Astrocyte (in vitro differentiated cells and primary cell): ENCODE data around the gene PRR16. TPM values are rescaled to one million over a fixed set of nuclear protein-coding genes. Genes with fewer than 3 reads are reported as not detected.

Source experiments
- DNase-seq: peaks from one replicate; pipeline ENCODE4 v3.0.0-alpha.2; 2010; ENCODE audit warnings: low read depth
- FAIRE-seq: peaks from 2 replicates; lab custom pipeline; 2011; peaks lifted over from hg19 to GRCh38; lab: Jason Lieb, UNC
- H2AFZ ChIP-seq: 2 replicates; pipeline ENCODE4 v1.6.0; 2012; ENCODE audit warnings: low read depth, low read length, inconsistent platforms
- H3K27ac ChIP-seq: 2 replicates; pipeline ENCODE4 v1.5.1; 2011; ENCODE audit warnings: low read depth, low read length, inconsistent platforms
- H3K27me3 ChIP-seq: 2 replicates; pipeline ENCODE4 v1.6.0; 2011; ENCODE audit warnings: low read length, inconsistent platforms; ENCODE audit not compliant: insufficient read depth
- H3K36me3 ChIP-seq: 2 replicates; pipeline ENCODE4 v1.5.1; 2011; ENCODE audit warnings: low read length, inconsistent platforms; ENCODE audit not compliant: insufficient read depth
- H3K4me1 ChIP-seq: 2 replicates; pipeline ENCODE4 v1.5.1; 2011; ENCODE audit warnings: low read length, inconsistent platforms; ENCODE audit not compliant: insufficient read depth
- H3K4me2 ChIP-seq: 2 replicates; pipeline ENCODE4 v1.6.0; 2012; ENCODE audit warnings: low read length, inconsistent platforms
- H3K4me3 ChIP-seq: 2 replicates; pipeline ENCODE4 v1.5.1; 2011; ENCODE audit warnings: low read depth, mild to moderate bottlenecking, low read length, inconsistent platforms; ENCODE audit not compliant: insufficient read depth
- H3K79me2 ChIP-seq: 2 replicates; pipeline ENCODE4 v1.6.0; 2012; ENCODE audit warnings: mild to moderate bottlenecking, low read length, inconsistent platforms; ENCODE audit not compliant: insufficient read depth
- H3K9ac ChIP-seq: 2 replicates; pipeline ENCODE4 v1.6.0; 2012; ENCODE audit warnings: mild to moderate bottlenecking, low read length, inconsistent platforms
- H3K9me3 ChIP-seq: 2 replicates; pipeline ENCODE4 v1.5.1; 2012; ENCODE audit warnings: low read depth, mild to moderate bottlenecking, low read length, inconsistent platforms; ENCODE audit not compliant: insufficient read depth
- H4K20me1 ChIP-seq: 2 replicates; pipeline ENCODE4 v1.6.0; 2012; ENCODE audit warnings: low read length, inconsistent platforms; ENCODE audit not compliant: insufficient read depth
- H3K27ac Mint-ChIP-seq: one replicate; pipeline ENCODE4 v1.8.0; 2021; ENCODE audit warnings: mild to moderate bottlenecking, mixed read lengths; ENCODE audit not compliant: unreplicated experiment
- H3K27me3 Mint-ChIP-seq: one replicate; pipeline ENCODE4 v1.8.0; 2021; ENCODE audit warnings: low read depth, mixed read lengths; ENCODE audit not compliant: unreplicated experiment
- H3K36me3 Mint-ChIP-seq: one replicate; pipeline ENCODE4 v1.8.0; 2021; ENCODE audit warnings: low read depth, mixed read lengths; ENCODE audit not compliant: unreplicated experiment
- H3K4me1 Mint-ChIP-seq: one replicate; pipeline ENCODE4 v1.8.0; 2021; ENCODE audit warnings: low read depth, mixed read lengths; ENCODE audit not compliant: unreplicated experiment
- H3K4me3 Mint-ChIP-seq: one replicate; pipeline ENCODE4 v1.8.0; 2021; ENCODE audit warnings: mild to moderate bottlenecking, moderate library complexity, mixed read lengths; ENCODE audit not compliant: unreplicated experiment
- H3K9me3 Mint-ChIP-seq: one replicate; pipeline ENCODE4 v1.8.0; 2021; ENCODE audit warnings: mild to moderate bottlenecking, mixed read lengths; ENCODE audit not compliant: unreplicated experiment
- EZH2 ChIP-seq: IDR thresholded peaks from 2 replicates; pipeline ENCODE4 v1.6.1; 2012; ENCODE audit warnings: mild to moderate bottlenecking, low read length, inconsistent platforms; ENCODE audit not compliant: insufficient read depth
- total RNA-seq: library from RNA; stranded (reverse); gene quantifications from 2 replicates; pipeline ENCODE4 v1.2.1, GENCODE V29; 2021
- TF ChIP-seq, protein P1 (sequence below): IDR thresholded peaks from 2 replicates; pipeline ENCODE4 v1.5.1; 2011; ENCODE audit warnings: low read depth, mild to moderate bottlenecking, inconsistent platforms, low read length, moderate library complexity; ENCODE audit not compliant: insufficient read depth

Gene PRR16
- total RNA-seq, 1 donor from 2014 or later, result 9.1 TPM

GRCh38 chr5:120463006-120463680, 957 bp upstream of the PRR16 start:
- Histone ChIP-seq H3K4me2 (peak overlapping the region; percentile 96), H2AFZ (peak overlapping the region; percentile 97), H3K4me1 (peaks cover 4% of the 10 kb centered on the region), H3K4me3 (no peak overlapping the region), H3K27me3 (no peaks in the 10 kb centered on the region), H3K36me3 (no peaks in the 10 kb centered on the region), H3K79me2 (peaks cover 39% of the 10 kb centered on the region), H3K9me3 (no peaks in the 10 kb centered on the region), H3K9ac (no peak overlapping the region), H4K20me1 (no peaks in the 10 kb centered on the region), H3K27ac (no peak overlapping the region)
- Mint-ChIP-seq H3K36me3 (no peaks in the 10 kb centered on the region), H3K27me3 (no peaks in the 10 kb centered on the region), H3K4me1 (peaks cover 5% of the 10 kb centered on the region), H3K9me3 (no peaks in the 10 kb centered on the region), H3K27ac (no peak overlapping the region), H3K4me3 (peak overlapping the region; percentile 86)
- FAIRE-seq (no peak), DNase-seq (no peak)
- TF ChIP-seq EZH2, result no peak
- TF ChIP-seq, protein P1, sequence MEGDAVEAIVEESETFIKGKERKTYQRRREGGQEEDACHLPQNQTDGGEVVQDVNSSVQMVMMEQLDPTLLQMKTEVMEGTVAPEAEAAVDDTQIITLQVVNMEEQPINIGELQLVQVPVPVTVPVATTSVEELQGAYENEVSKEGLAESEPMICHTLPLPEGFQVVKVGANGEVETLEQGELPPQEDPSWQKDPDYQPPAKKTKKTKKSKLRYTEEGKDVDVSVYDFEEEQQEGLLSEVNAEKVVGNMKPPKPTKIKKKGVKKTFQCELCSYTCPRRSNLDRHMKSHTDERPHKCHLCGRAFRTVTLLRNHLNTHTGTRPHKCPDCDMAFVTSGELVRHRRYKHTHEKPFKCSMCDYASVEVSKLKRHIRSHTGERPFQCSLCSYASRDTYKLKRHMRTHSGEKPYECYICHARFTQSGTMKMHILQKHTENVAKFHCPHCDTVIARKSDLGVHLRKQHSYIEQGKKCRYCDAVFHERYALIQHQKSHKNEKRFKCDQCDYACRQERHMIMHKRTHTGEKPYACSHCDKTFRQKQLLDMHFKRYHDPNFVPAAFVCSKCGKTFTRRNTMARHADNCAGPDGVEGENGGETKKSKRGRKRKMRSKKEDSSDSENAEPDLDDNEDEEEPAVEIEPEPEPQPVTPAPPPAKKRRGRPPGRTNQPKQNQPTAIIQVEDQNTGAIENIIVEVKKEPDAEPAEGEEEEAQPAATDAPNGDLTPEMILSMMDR, result no peak

- H3K4me2 ChIP-seq, result peak overlapping the region; percentile 96
- DNase-seq (peak; percentile 41), FAIRE-seq (no peak)
- H3K27ac ChIP-seq, result peak overlapping the region; percentile 74
- peaks cover 4% of the 10 kb centered on the region for H3K4me1 ChIP-seq
- no peaks in the 10 kb centered on the region for H3K27me3 Mint-ChIP-seq
- TF ChIP-seq, protein P1, result no peak
- TF ChIP-seq EZH2, result no peak
- peaks cover 5% of the 10 kb centered on the region for H3K4me1 Mint-ChIP-seq
- no peak overlapping the region for H3K27ac Mint-ChIP-seq
- H3K9me3 Mint-ChIP-seq, result no peaks in the 10 kb centered on the region
- peak overlapping the region; percentile 97 for H2AFZ ChIP-seq
- peak overlapping the region; percentile 87 for H3K4me3 Mint-ChIP-seq
- H3K4me3 ChIP-seq, result peak overlapping the region; percentile 95
- no peaks in the 10 kb centered on the region for H4K20me1 ChIP-seq
- no peaks in the 10 kb centered on the region for H3K36me3 Mint-ChIP-seq
- no peaks in the 10 kb centered on the region for H3K9me3 ChIP-seq
- peaks cover 55% of the 10 kb centered on the region for H3K79me2 ChIP-seq
- H3K36me3 ChIP-seq, result no peaks in the 10 kb centered on the region
- H3K9ac ChIP-seq, result peak overlapping the region; percentile 91
- no peaks in the 10 kb centered on the region for H3K27me3 ChIP-seq
Observed at GRCh38 chr5:120464627-120465435, 731 bp downstream of the PRR16 start.
